ENCODE measurements around the gene AP2A2. TPM values are rescaled to one million over a fixed set of nuclear protein-coding genes. Genes with fewer than 3 reads are reported as not detected.

Gene AP2A2
- total RNA-seq: 10 to 100 TPM; 41.4 to 66.7 (median 53.8) TPM
- long read RNA-seq, partial matches to known transcripts: 2 of 3 reads
- long read RNA-seq, other reads (novel, unspliced or antisense): 1 of 3 reads

- H3K9me3 ChIP-seq: no peaks in the 10 kb centered on the region
- H3K27ac ChIP-seq: peak within 1 kb of the TSS; percentile 62 to 78 (median 70)
- 0% methylated on average over 21 of the region's 124 CpGs for WGBS (ENCODE audit: insufficient coverage, low coverage, low lambda C conversion rate, missing lambda C conversion rate)
- DNase-seq: peak; percentile 91 to 92 (median 92)
- no peaks in the 10 kb centered on the region for H3K27me3 ChIP-seq
- H3K36me3 ChIP-seq: peaks cover 0 to 6% (median 0%) of the 10 kb centered on the region in 4 donors
- ATAC-seq: peak; percentile 82 to 92 (median 83)
- TF ChIP-seq, protein P1, sequence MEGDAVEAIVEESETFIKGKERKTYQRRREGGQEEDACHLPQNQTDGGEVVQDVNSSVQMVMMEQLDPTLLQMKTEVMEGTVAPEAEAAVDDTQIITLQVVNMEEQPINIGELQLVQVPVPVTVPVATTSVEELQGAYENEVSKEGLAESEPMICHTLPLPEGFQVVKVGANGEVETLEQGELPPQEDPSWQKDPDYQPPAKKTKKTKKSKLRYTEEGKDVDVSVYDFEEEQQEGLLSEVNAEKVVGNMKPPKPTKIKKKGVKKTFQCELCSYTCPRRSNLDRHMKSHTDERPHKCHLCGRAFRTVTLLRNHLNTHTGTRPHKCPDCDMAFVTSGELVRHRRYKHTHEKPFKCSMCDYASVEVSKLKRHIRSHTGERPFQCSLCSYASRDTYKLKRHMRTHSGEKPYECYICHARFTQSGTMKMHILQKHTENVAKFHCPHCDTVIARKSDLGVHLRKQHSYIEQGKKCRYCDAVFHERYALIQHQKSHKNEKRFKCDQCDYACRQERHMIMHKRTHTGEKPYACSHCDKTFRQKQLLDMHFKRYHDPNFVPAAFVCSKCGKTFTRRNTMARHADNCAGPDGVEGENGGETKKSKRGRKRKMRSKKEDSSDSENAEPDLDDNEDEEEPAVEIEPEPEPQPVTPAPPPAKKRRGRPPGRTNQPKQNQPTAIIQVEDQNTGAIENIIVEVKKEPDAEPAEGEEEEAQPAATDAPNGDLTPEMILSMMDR (IDR thresholded peaks at IDR 0.05): peak; percentile 63 to 98 (median 80)
- peak; percentile 92 for TF ChIP-seq POLR2A (IDR thresholded peaks at IDR 0.05)
- intact Hi-C loops (cut with DNase I): no loop called here
- H3K4me1 ChIP-seq: peaks cover 0 to 16% (median 4%) of the 10 kb centered on the region in 4 donors
- H3K4me3 ChIP-seq: peak within 1 kb of the TSS; percentile 67 to 79 (median 68)
Observed at GRCh38 chr11:925496-926301, at the start of gene AP2A2. TSS of gene AP2A2 (plus strand) at chr11:925870. CDS start at chr11:926022, 152 bp downstream.

DNA sequence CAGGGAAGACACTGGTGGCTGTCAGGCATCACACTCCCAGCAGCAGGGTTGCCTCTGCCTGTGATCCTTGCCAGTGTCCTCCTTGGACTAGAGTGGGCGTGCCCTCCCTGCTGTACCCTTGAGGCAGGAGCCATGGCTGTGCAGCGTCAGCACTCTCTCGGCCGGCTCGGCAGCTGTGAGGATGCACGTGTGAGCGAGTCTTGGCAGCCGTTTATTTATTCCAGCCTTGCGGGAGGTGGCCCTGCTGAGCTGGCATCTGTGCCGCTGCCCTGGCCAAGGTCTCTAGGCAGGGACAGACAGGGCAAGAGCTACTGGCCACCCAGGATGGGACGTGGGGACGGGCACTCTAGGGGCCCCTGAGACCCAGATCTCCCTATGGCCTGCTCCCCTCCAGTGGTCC lies 49.1 kb upstream of the AP2A2 start:
- DNase-seq (peak; percentile 66 to 87 (median 84)), ATAC-seq (peak; percentile 67 to 95 (median 84))
- no peaks in the 10 kb centered on the region for H3K27me3 ChIP-seq
- no peaks in the 10 kb centered on the region for H3K4me1 ChIP-seq
- no peak for TF ChIP-seq POLR2A (IDR thresholded peaks at IDR 0.05)
- TF ChIP-seq, protein P1 (IDR thresholded peaks at IDR 0.05): no peak
- no peak overlapping the region for H3K4me3 ChIP-seq
- H3K9me3 ChIP-seq: no peaks in the 10 kb centered on the region
- no peak overlapping the region for H3K27ac ChIP-seq
- intact Hi-C loops (cut with DNase I): no loop called here
- WGBS (ENCODE audit: insufficient coverage, low coverage, low lambda C conversion rate, missing lambda C conversion rate): no CpG with 5 or more reads among the region's 12 CpGs
- peaks cover 0 to under 1% (median 0%) of the 10 kb centered on the region in 4 donors for H3K36me3 ChIP-seq

GRCh38 chr11:877565-877964 lies 48.1 kb upstream of the AP2A2 start:
- H3K27me3 ChIP-seq: no peaks in the 10 kb centered on the region
- no peak overlapping the region for H3K4me3 ChIP-seq
- 86% methylated on average over 7 of the region's 11 CpGs for WGBS (ENCODE audit: insufficient coverage, low coverage, low lambda C conversion rate, missing lambda C conversion rate)
- peak in 1 of 4 donors; percentile 45 for ATAC-seq
- no peak for TF ChIP-seq POLR2A (IDR thresholded peaks at IDR 0.05)
- TF ChIP-seq, protein P1 (IDR thresholded peaks at IDR 0.05): no peak
- peak in 1 of 3 donors; percentile 65 for DNase-seq
- no peaks in the 10 kb centered on the region for H3K4me1 ChIP-seq
- intact Hi-C loops (cut with DNase I): no loop called here
- no peak overlapping the region for H3K27ac ChIP-seq
- no peaks in the 10 kb centered on the region for H3K9me3 ChIP-seq
- peaks cover 0 to 7% (median 0%) of the 10 kb centered on the region in 4 donors for H3K36me3 ChIP-seq

DNA sequence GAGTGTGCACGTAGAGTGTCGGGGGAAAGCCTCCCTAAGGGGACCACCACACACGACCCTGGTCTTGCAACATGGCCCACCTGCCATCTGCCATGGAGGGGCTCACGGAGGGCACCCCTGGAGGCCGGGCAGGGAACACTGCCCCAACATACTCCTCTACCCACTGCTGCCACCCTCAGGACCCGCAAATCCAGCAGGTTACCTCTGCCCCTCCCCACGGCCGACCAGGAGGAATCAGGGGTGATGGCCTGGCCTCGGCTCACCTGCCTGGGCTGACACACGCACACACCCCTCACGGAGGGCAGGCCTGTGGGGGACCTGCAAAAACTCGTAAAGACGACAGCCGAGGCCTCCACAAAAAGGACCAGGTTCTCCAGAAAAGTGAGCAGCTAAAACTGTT lies 45.2 kb upstream of the AP2A2 start:
- TF ChIP-seq, protein P1 (IDR thresholded peaks at IDR 0.05): no peak
- no peak for TF ChIP-seq POLR2A (IDR thresholded peaks at IDR 0.05)

More for the DNA sequence above, 45.2 kb upstream of the AP2A2 start:
- DNase-seq: no peak
- Histone ChIP-seq H3K9me3 (no peaks in the 10 kb centered on the region), H3K4me1 (no peaks in the 10 kb centered on the region), H3K36me3 (peaks cover 0 to 7% (median 0%) of the 10 kb centered on the region in 4 donors), H3K27me3 (no peaks in the 10 kb centered on the region), H3K27ac (no peak overlapping the region), H3K4me3 (no peak overlapping the region)
- WGBS (ENCODE audit: insufficient coverage, low coverage, low lambda C conversion rate, missing lambda C conversion rate): 100% methylated on average over 3 of the region's 14 CpGs
- ATAC-seq: no peak
- intact Hi-C loops (cut with DNase I): no loop called here
